ENCODE results near the gene DOCK6.

DNA sequence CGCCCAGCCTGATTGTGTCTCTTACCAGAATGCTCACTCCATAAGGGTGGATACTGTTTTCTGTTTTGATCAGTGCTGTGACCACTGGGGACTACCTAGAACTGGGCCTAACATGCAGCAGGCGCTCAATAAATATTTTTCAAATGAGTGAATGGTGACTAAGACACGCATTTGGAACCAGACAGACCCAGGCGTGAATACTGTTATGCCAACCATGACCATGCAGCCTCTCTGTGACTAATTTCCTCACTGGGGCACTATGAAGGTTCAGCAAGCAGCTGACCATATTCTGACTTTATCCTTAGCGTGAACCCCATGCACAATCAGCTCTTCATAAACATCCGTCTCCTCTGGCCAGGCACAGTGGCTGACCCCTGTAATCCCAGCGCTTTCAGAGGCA lies 93.8 kb downstream of the DOCK6 start:
- TF ChIP-seq CTCF (CRISPR knock-in tag; IDR thresholded peaks at IDR 0.05) (no peak), NFRKB (IDR thresholded peaks at IDR 0.05) (no peak), SMC3 (IDR thresholded peaks at IDR 0.05; ENCODE audit: low read length) (no peak), HOXA3 (CRISPR knock-in tag; IDR thresholded peaks at IDR 0.05) (no peak), TFDP2 (CRISPR knock-in tag; IDR thresholded peaks at IDR 0.05) (no peak), ELF4 (CRISPR knock-in tag; IDR thresholded peaks at IDR 0.05; ENCODE audit: borderline replicate concordance) (no peak), FOSL2 (CRISPR knock-in tag; IDR thresholded peaks at IDR 0.05) (no peak), ZNF780A (CRISPR knock-in tag; IDR thresholded peaks at IDR 0.05) (no peak), EZH2 (conservative IDR thresholded peaks at IDR 0.05; ENCODE audit: low read depth, low read length) (no peak), U2AF2 (IDR thresholded peaks at IDR 0.05; ENCODE audit: low read depth, low read length) (no peak), JUND (CRISPR knock-in tag; IDR thresholded peaks at IDR 0.05) (no peak), MXD4 (CRISPR knock-in tag; IDR thresholded peaks at IDR 0.05) (no peak)
- TF ChIP-seq, protein P1, sequence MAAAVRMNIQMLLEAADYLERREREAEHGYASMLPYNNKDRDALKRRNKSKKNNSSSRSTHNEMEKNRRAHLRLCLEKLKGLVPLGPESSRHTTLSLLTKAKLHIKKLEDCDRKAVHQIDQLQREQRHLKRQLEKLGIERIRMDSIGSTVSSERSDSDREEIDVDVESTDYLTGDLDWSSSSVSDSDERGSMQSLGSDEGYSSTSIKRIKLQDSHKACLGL (CRISPR knock-in tag; IDR thresholded peaks at IDR 0.05), result no peak
- TF ChIP-seq, protein P2, sequence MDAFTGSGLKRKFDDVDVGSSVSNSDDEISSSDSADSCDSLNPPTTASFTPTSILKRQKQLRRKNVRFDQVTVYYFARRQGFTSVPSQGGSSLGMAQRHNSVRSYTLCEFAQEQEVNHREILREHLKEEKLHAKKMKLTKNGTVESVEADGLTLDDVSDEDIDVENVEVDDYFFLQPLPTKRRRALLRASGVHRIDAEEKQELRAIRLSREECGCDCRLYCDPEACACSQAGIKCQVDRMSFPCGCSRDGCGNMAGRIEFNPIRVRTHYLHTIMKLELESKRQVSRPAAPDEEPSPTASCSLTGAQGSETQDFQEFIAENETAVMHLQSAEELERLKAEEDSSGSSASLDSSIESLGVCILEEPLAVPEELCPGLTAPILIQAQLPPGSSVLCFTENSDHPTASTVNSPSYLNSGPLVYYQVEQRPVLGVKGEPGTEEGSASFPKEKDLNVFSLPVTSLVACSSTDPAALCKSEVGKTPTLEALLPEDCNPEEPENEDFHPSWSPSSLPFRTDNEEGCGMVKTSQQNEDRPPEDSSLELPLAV (CRISPR knock-in tag; conservative IDR thresholded peaks at IDR 0.05; ENCODE audit: low read depth), result no peak

Data from HepG2 (cell line).